Liver (tissue), 9 donors: ENCODE results near the gene PNMA6F. TPM values are rescaled to one million over a fixed set of nuclear protein-coding genes. Genes with fewer than 3 reads are reported as not detected.

Experiments
- DNase-seq: peaks from one replicate; pipeline ENCODE4 v3.0.0-alpha.2; 2017; ENCODE audit warnings: low spot score
- H3K27ac ChIP-seq, 2 donors: one replicate each; pipeline ENCODE4 v1.7.0; 2013; ENCODE audit warnings: inconsistent platforms in 2 of 2, low read length in 2 of 2, control low read depth in 1 of 2, low read depth in 1 of 2, mild to moderate bottlenecking in 1 of 2
- H3K27me3 ChIP-seq, 4 donors: one replicate each; pipeline versions ENCODE4 v1.6.1 to v1.7.0; 2013; ENCODE audit warnings: low read length in 3 of 4, inconsistent platforms in 1 of 4, mild to moderate bottlenecking in 1 of 4, moderate library complexity in 1 of 4; ENCODE audit not compliant: control insufficient read depth in 4 of 4, insufficient read depth in 4 of 4
- H3K36me3 ChIP-seq, 4 donors: one replicate each; pipeline versions ENCODE4 v1.6.1 to v1.7.0; 2013; ENCODE audit warnings: low read length in 3 of 4, mild to moderate bottlenecking in 3 of 4, low read depth in 1 of 4, moderate library complexity in 1 of 4; ENCODE audit not compliant: control insufficient read depth in 4 of 4, insufficient read depth in 3 of 4
- H3K4me1 ChIP-seq, 4 donors: one replicate each; pipeline versions ENCODE4 v1.6.1 to v1.7.0; 2013; ENCODE audit warnings: low read length in 3 of 4, mild to moderate bottlenecking in 3 of 4, moderate library complexity in 1 of 4; ENCODE audit not compliant: control insufficient read depth in 4 of 4, insufficient read depth in 4 of 4
- H3K4me3 ChIP-seq, 3 donors: one replicate each; pipeline versions ENCODE4 v1.6.1 to v1.7.0; 2013; ENCODE audit warnings: low read length in 3 of 3, control low read depth in 1 of 3, low read depth in 1 of 3, mild to moderate bottlenecking in 1 of 3
- H3K9ac ChIP-seq, 2 donors: one replicate each; pipeline ENCODE4 v1.7.0; 2013; ENCODE audit warnings: low read length in 2 of 2, mild to moderate bottlenecking in 2 of 2, moderate library complexity in 2 of 2, control low read depth in 1 of 2, low read depth in 1 of 2
- H3K9me3 ChIP-seq, 4 donors: one replicate each; pipeline versions ENCODE4 v1.6.1 to v1.7.0; 2013; ENCODE audit warnings: low read length in 3 of 4; ENCODE audit not compliant: control insufficient read depth in 4 of 4
- ATF3 ChIP-seq: IDR thresholded peaks from 2 replicates; pipeline ENCODE4 v1.6.1; 2016; ENCODE audit warnings: antibody characterized with exemption
- CTCF ChIP-seq: fragments of 150-350 bp; IDR thresholded peaks from 2 replicates; pipeline ENCODE4 v1.5.1; 2017; ENCODE audit warnings: improper control_type of control experiment, low read depth, low read length; ENCODE audit not compliant: missing input control
- EGR1 ChIP-seq, 2 donors: IDR thresholded peaks; 2 replicates each; pipeline ENCODE4 v1.6.1; 2016 to 2018; ENCODE audit warnings: antibody characterized with exemption in 2 of 2, low read depth in 2 of 2
- FOXA1 ChIP-seq: IDR thresholded peaks from 2 replicates; pipeline ENCODE4 v1.6.1; 2016; ENCODE audit warnings: antibody characterized with exemption
- FOXA2 ChIP-seq: IDR thresholded peaks from 2 replicates; pipeline ENCODE4 v1.6.1; 2016; ENCODE audit warnings: antibody characterized with exemption
- GABPA ChIP-seq, 2 donors: IDR thresholded peaks in 1 of 2; conservative IDR thresholded peaks in 1 of 2; 2 replicates each; pipeline ENCODE4 v1.6.1; 2016; ENCODE audit warnings: antibody characterized with exemption in 2 of 2, mild to moderate bottlenecking in 1 of 2, moderate library complexity in 1 of 2
- HNF4A ChIP-seq, 2 donors: conservative IDR thresholded peaks; 2 replicates each; pipeline ENCODE4 v1.6.1; 2016; ENCODE audit warnings: antibody characterized with exemption in 2 of 2, mild to moderate bottlenecking in 2 of 2
- HNF4G ChIP-seq: IDR thresholded peaks from 2 replicates; pipeline ENCODE4 v1.6.1; 2016; ENCODE audit warnings: antibody characterized with exemption
- JUND ChIP-seq, 2 donors: IDR thresholded peaks; 2 replicates each; pipeline ENCODE4 v1.6.1; 2016; ENCODE audit warnings: antibody characterized with exemption in 2 of 2
- MAX ChIP-seq: IDR thresholded peaks from 2 replicates; pipeline ENCODE4 v1.6.1; 2016; ENCODE audit warnings: antibody characterized with exemption
- NR2F2 ChIP-seq: IDR thresholded peaks from 2 replicates; pipeline ENCODE4 v1.6.1; 2016; ENCODE audit warnings: antibody characterized with exemption
- RAD21 ChIP-seq, 2 donors: IDR thresholded peaks; 2 replicates each; pipeline ENCODE4 v1.6.1; 2016; ENCODE audit warnings: antibody characterized with exemption in 2 of 2, mild to moderate bottlenecking in 2 of 2
- REST ChIP-seq: IDR thresholded peaks from 2 replicates; pipeline ENCODE4 v1.6.1; 2016; ENCODE audit warnings: antibody characterized with exemption, mild to moderate bottlenecking
- RXRA ChIP-seq, 2 donors: IDR thresholded peaks; 2 replicates each; pipeline ENCODE4 v1.6.1; 2017 to 2018; ENCODE audit warnings: antibody characterized with exemption in 2 of 2, mild to moderate bottlenecking in 1 of 2
- SP1 ChIP-seq: IDR thresholded peaks from 2 replicates; pipeline ENCODE4 v1.6.1; 2018; ENCODE audit warnings: antibody characterized with exemption, mild to moderate bottlenecking
- TAF1 ChIP-seq: conservative IDR thresholded peaks from 2 replicates; pipeline ENCODE4 v1.6.1; 2016; ENCODE audit warnings: antibody characterized with exemption, mild to moderate bottlenecking
- YY1 ChIP-seq: IDR thresholded peaks from 2 replicates; pipeline ENCODE4 v1.6.1; 2016; ENCODE audit warnings: antibody characterized with exemption, mild to moderate bottlenecking
- ZBTB33 ChIP-seq: IDR thresholded peaks from 2 replicates; pipeline ENCODE4 v1.6.1; 2016; ENCODE audit warnings: antibody characterized with exemption
- WGBS: extraction: QIAGEN DNeasy Blood & Tissue Kit; methylation state at CpG from one replicate; pipeline ENCODE4 v1.1.7; 2013; 5-methylcytosine and 5-hydroxymethylcytosine counted together
- polyA plus RNA-seq, 2 donors: library from polyadenylated mRNA; stranded (reverse) in 1 of 2; unstranded in 1 of 2; fragments of 200-250 nt in 1 of 2; fragments of >200 nt in 1 of 2; fragmentation: Nextera tagmentation in 1 of 2; extraction: Ambion mirVana in 1 of 2; gene quantifications; one replicate each; pipeline versions ENCODE4 v1.2.1 to v1.2.3, GENCODE V29; 2013 to 2015
- total RNA-seq, 2 donors: library from RNA; depleted of rRNA; stranded (reverse); fragments of >200 nt; gene quantifications; one replicate each; pipeline ENCODE4 v1.2.3, GENCODE V29; 2014
- donor health status: healthy.
- donor health status: healthy.
- donor health status: healthy.
- donor health status: healthy.
- donor health status: healthy.

Gene PNMA6F
- total and polyA plus RNA-seq, 4 donors = not detected

- Histone ChIP-seq H3K36me3 (peaks cover 0 to 7% (median under 1%) of the 10 kb centered on the region in 4 donors), H3K27me3 (no peaks in the 10 kb centered on the region), H3K9ac (no peak overlapping the region), H3K27ac (no peak overlapping the region), H3K4me3 (no peak overlapping the region), H3K9me3 (no peaks in the 10 kb centered on the region), H3K4me1 (peaks cover 2 to 9% (median 6%) of the 10 kb centered on the region in 4 donors)
- TF ChIP-seq FOXA2 (no peak), ATF3 (no peak), NR2F2 (no peak), TAF1 (no peak)
- DNase-seq = no peak
- 87% methylated on average over 11 of the region's 11 CpGs for WGBS
These were observed 14.7 kb upstream of the PNMA6F start for GRCh38 chrX:153336121-153336894.

GRCh38 chrX:153334654-153335295 lies 13.2 kb upstream of the PNMA6F start:
- Histone ChIP-seq H3K9me3 (no peaks in the 10 kb centered on the region), H3K4me3 (peak overlapping the region; percentile 20 to 69 (median 66)), H3K4me1 (peaks cover 2 to 9% (median 6%) of the 10 kb centered on the region in 4 donors), H3K36me3 (peaks cover 0 to 5% (median under 1%) of the 10 kb centered on the region in 4 donors), H3K27me3 (peaks cover 0 to 2% (median 0%) of the 10 kb centered on the region in 4 donors), H3K9ac (peak overlapping the region in 1 of 2 donors; percentile 43), H3K27ac (peak overlapping the region; percentile 59 to 75)
- peak; percentile 49 for DNase-seq
- WGBS = 10% methylated on average over 16 of the region's 16 CpGs
- TF ChIP-seq SP1 = no peak
- TF ChIP-seq ZBTB33 = no peak
- TF ChIP-seq ATF3 = no peak
- no peak for TF ChIP-seq MAX
- no peak for TF ChIP-seq REST
- no peak for TF ChIP-seq GABPA (IDR thresholded peaks at IDR 0.05 in 1 of 2, conservative IDR thresholded peaks at IDR 0.05 in 1 of 2)
- TF ChIP-seq NR2F2 = no peak
- TF ChIP-seq CTCF = no peak
- no peak for TF ChIP-seq TAF1
- no peak for TF ChIP-seq RXRA (IDR thresholded peaks at IDR 0.05)
- no peak for TF ChIP-seq HNF4G
- TF ChIP-seq FOXA2 = no peak
- no peak for TF ChIP-seq RAD21 (IDR thresholded peaks at IDR 0.05)
- no peak for TF ChIP-seq FOXA1
- TF ChIP-seq EGR1 (IDR thresholded peaks at IDR 0.05; ENCODE audit: low read depth in 2 of 2) = no peak
- no peak for TF ChIP-seq HNF4A (conservative IDR thresholded peaks at IDR 0.05)
- TF ChIP-seq YY1 = no peak
- no peak for TF ChIP-seq JUND (IDR thresholded peaks at IDR 0.05)
